AG04449 (cell line): ENCODE results near the gene VAPA.

ENCODE experiments used
- CTCF ChIA-PET: fragments of 350-600 bp; formaldehyde crosslinking; extraction: SDS; loops from one replicate; lab custom pipeline; 2021; ENCODE audit warnings: antibody characterized with exemption; lab: Yijun Ruan, JAX
- POLR2A ChIA-PET: fragments of 400-600, 350-600 bp; formaldehyde crosslinking; extraction: SDS; loops from one replicate; lab custom pipeline; 2020; ENCODE audit warnings: antibody characterized with exemption, inconsistent platforms; lab: Yijun Ruan, JAX
- DNase-seq: peaks from one replicate; pipeline ENCODE4 v3.0.0-alpha.2; 2010; ENCODE audit warnings: low read depth, low spot score
- H3K4me3 ChIP-seq: 2 replicates; pipeline ENCODE4 v1.5.1; 2011; ENCODE audit warnings: low read depth, mild to moderate bottlenecking, control low read depth, low read length
- CTCF ChIP-seq: IDR thresholded peaks from one replicate; pipeline ENCODE4 v1.5.1; 2011; ENCODE audit warnings: mild to moderate bottlenecking, moderate library complexity, low read length, control low read depth, inconsistent platforms; ENCODE audit not compliant: insufficient read depth; ENCODE audit errors: missing control alignments

Gene VAPA

GRCh38 chr18:9925369-9925768 is 11.6 kb downstream of the VAPA start:
- POLR2A ChIA-PET: no interaction called here

GRCh38 chr18:9925795-9926194 is 12.0 kb downstream of the VAPA start:
- no peak overlapping the region for H3K4me3 ChIP-seq
- CTCF ChIA-PET: interaction anchor here (1.4 to 1.5 kb wide), 2 partner anchors 10 to 26 kb away, joined by 3 to 5 read pairs; no protein-coding TSS in a partner anchor
- POLR2A ChIA-PET: no interaction called here
- no peak for DNase-seq
- TF ChIP-seq CTCF: no peak

More at GRCh38 chr18:9925369-9925768, 11.6 kb downstream of the VAPA start:
- DNase-seq: no peak
- TF ChIP-seq CTCF: no peak
- CTCF ChIA-PET: interaction anchor here (1.1 to 1.5 kb wide), 2 partner anchors 10 to 242 kb away, joined by 3 to 5 read pairs; no protein-coding TSS in a partner anchor
- H3K4me3 ChIP-seq: no peak overlapping the region

GRCh38 chr18:9926223-9926894 is 12.5 kb downstream of the VAPA start:
- ChIA-PET CTCF (interaction anchor here (1.3 to 1.7 kb wide), 4 partner anchors 9 to 299 kb away, joined by 3 to 5 read pairs (median 4); partner anchors contain the start of gene VAPA), POLR2A (no interaction called here)
- no peak overlapping the region for H3K4me3 ChIP-seq
- TF ChIP-seq CTCF: no peak
- no peak for DNase-seq

GRCh38 chr18:9926977-9927376 is 13.2 kb downstream of the VAPA start:
- no peak for TF ChIP-seq CTCF
- ChIA-PET CTCF (interaction anchor here (1.3 to 1.7 kb wide), 4 partner anchors 9 to 300 kb away, joined by 3 to 5 read pairs (median 4); partner anchors contain the start of gene VAPA), POLR2A (no interaction called here)
- no peak overlapping the region for H3K4me3 ChIP-seq
- no peak for DNase-seq

- no peak for TF ChIP-seq CTCF
- no peak overlapping the region for H3K4me3 ChIP-seq
- ChIA-PET POLR2A (no interaction called here), CTCF (interaction anchor here (1.3 to 1.7 kb wide), 2 partner anchors 14 to 300 kb away, joined by 4 read pairs; partner anchors contain the start of gene VAPA)
- no peak for DNase-seq
Observed at GRCh38 chr18:9927392-9928063, 13.7 kb downstream of the VAPA start.
